PC-3 (cell line): Measurements from ENCODE around the gene RNF208. TPM values are rescaled to one million over a fixed set of nuclear protein-coding genes. Genes with fewer than 3 reads are reported as not detected.
A peak's percentile ranks its signal among the peaks of the same experiment; 100 is the strongest.

Source experiments
- ATAC-seq: fragments of 200-7000 bp; cut with Tn5 transposase; 2 replicates; pipeline ENCODE4 v1.9.1; 2020; ENCODE audit warnings: mild to moderate bottlenecking, moderate library complexity
- BruUV-seq: library from RNA; stranded (reverse); fragments of 400-500 nt; replicated peaks from 2 replicates; lab custom pipeline; 2021; lab: Mats Ljungman, UMichigan
- CTCF ChIA-PET: fragments of 300-600 bp; sonication (Branson Sonifier 250); formaldehyde crosslinking; loops from one replicate; lab custom pipeline; 2022; ENCODE audit warnings: antibody characterized with exemption; lab: Charles Lee
- POLR2A ChIA-PET: fragments of 300-600 bp; sonication (Branson Sonifier 250); formaldehyde crosslinking; loops from one replicate; lab custom pipeline; 2022; ENCODE audit warnings: antibody characterized with exemption; ENCODE audit not compliant: unreplicated experiment; lab: Charles Lee
- DNase-seq: peaks from one replicate; pipeline ENCODE4 v3.0.0-alpha.2; 2015
- H2AFZ ChIP-seq: fragments of 300-600 bp; sonication (generic); 2 replicates; pipeline ENCODE4 v1.6.0; 2016; ENCODE audit warnings: antibody characterized with exemption, low read length
- H3F3A ChIP-seq: fragments of 300-600 bp; sonication (generic); one replicate; pipeline ENCODE4 v1.6.0; 2017; ENCODE audit warnings: antibody characterized with exemption, low read length, control low read depth, mild to moderate bottlenecking; ENCODE audit not compliant: unreplicated experiment
- H3K27ac ChIP-seq: fragments of 300-600 bp; sonication (generic); 2 replicates; pipeline ENCODE4 v1.5.1; 2016; ENCODE audit warnings: mild to moderate bottlenecking, low read length
- H3K27me3 ChIP-seq: fragments of 300-600 bp; sonication (generic); 2 replicates; pipeline ENCODE4 v1.6.1; 2016; ENCODE audit warnings: low read length, mixed read lengths
- H3K36me3 ChIP-seq: fragments of 300-600 bp; sonication (generic); 2 replicates; pipeline ENCODE4 v1.6.1; 2016; ENCODE audit warnings: low read depth, mixed run types, low read length, mixed read lengths
- H3K4me1 ChIP-seq: fragments of 300-600 bp; sonication (generic); 2 replicates; pipeline ENCODE4 v1.5.1; 2016; ENCODE audit warnings: low read length; ENCODE audit not compliant: insufficient read depth
- H3K4me2 ChIP-seq: fragments of 300-600 bp; sonication (generic); 2 replicates; pipeline ENCODE4 v1.6.0; 2016; ENCODE audit warnings: low read length
- H3K4me3 ChIP-seq: fragments of 300-600 bp; sonication (generic); 2 replicates; pipeline ENCODE4 v1.5.1; 2016; ENCODE audit warnings: mild to moderate bottlenecking, low read length, mixed read lengths
- H3K79me2 ChIP-seq: fragments of 300-600 bp; sonication (generic); 2 replicates; pipeline ENCODE4 v1.6.1; 2017; ENCODE audit warnings: low read length, mixed read lengths
- H3K9ac ChIP-seq: fragments of 300-600 bp; sonication (generic); 2 replicates; pipeline ENCODE4 v1.6.0; 2016; ENCODE audit warnings: mild to moderate bottlenecking, low read length
- H3K9me2 ChIP-seq: fragments of 300-600 bp; sonication (generic); replicated peaks from 2 replicates; pipeline ENCODE4 v1.6.1; 2016; ENCODE audit warnings: mixed run types, low read length, mixed read lengths
- H3K9me3 ChIP-seq: fragments of 300-600 bp; sonication (generic); 2 replicates; pipeline ENCODE4 v1.6.1; 2016; ENCODE audit warnings: low read length, mixed read lengths
- H4K20me1 ChIP-seq: fragments of 300-600 bp; sonication (generic); 2 replicates; pipeline ENCODE4 v1.6.1; 2016; ENCODE audit warnings: low read length, mixed read lengths
- EZH2 ChIP-seq: fragments of 300-600 bp; sonication (generic); IDR thresholded peaks from one replicate; pipeline ENCODE4 v1.6.1; 2017; ENCODE audit warnings: antibody characterized with exemption, mild to moderate bottlenecking, low read length; ENCODE audit not compliant: unreplicated experiment
- EZH2phosphoT487 ChIP-seq: fragments of 300-600 bp; sonication (generic); IDR thresholded peaks from 2 replicates; pipeline ENCODE4 v1.6.1; 2018; ENCODE audit warnings: mild to moderate bottlenecking, antibody characterized with exemption, low read length, borderline replicate concordance
- intact Hi-C: fragments of 100-400 bp; cut with micrococcal nuclease; formaldehyde crosslinking; loops from 2 replicates; pipeline ENCODE4 v1.9.0; 2023
- total RNA-seq: library from RNA; depleted of rRNA; stranded (reverse); fragments of >200 nt; gene quantifications from 2 replicates; pipeline ENCODE4 v1.2.3, GENCODE V29; 2014
- TF ChIP-seq, protein P1 (sequence below): fragments of 300-600 bp; sonication (generic); conservative IDR thresholded peaks from 2 replicates; pipeline ENCODE4 v1.5.1; 2017; ENCODE audit warnings: antibody characterized with exemption, low read depth, mild to moderate bottlenecking, low read length

RNF208 gene
- total RNA-seq, 1 experiment from 2014 or later, result 1.7 TPM

DNA sequence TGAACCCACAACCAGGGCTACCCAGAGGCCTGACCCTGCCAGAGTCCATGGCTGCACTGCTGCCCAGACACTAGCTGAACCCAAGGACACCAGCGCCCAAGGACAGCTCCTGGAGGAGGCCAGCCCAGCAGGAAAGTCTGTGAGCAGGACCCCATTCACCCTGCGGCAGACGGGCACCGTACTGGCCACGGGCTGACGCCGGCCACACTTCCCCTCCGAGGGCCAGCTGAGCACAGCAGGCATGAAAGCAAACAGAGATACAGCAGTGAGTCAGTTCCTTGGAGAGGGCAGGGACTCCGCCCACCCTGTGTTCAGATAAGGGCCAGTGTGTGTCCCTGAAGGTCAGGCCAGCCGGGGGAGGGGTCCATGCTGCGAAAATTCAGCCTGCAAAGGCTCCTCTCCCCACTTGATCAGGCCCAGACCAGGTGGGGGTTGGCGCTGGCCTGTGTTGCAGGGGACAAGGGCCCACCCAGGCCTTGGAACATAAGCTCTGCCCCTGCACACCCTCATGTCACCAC is 3.2 kb downstream of the RNF208 start:
- H3K9me3 ChIP-seq, result no peaks in the 10 kb centered on the region
- ChIA-PET POLR2A (interaction anchor here (0.6 to 0.7 kb wide), 2 partner anchors 68 to 132 kb away, joined by 4 to 5 read pairs; partner anchors contain the start of gene MAN1B1), CTCF (interaction anchor here (0.6 kb wide), 1 partner anchor 62 kb away, joined by 3 read pairs; no protein-coding TSS in a partner anchor)
- no peaks in the 10 kb centered on the region for H3K36me3 ChIP-seq
- no peaks in the 10 kb centered on the region for H3K27me3 ChIP-seq
- no TSS peak for BruUV-seq
- H3K79me2 ChIP-seq, result peaks cover 1% of the 10 kb centered on the region; the same call in 1 of the 2 replicates
- peak; percentile 55 for ATAC-seq
- intact Hi-C loops, result no loop called here
- no peak overlapping the region for H2AFZ ChIP-seq
- H3K9me2 ChIP-seq, result no peaks in the 10 kb centered on the region
- peak overlapping the region; percentile 70 for H3K4me3 ChIP-seq
- peak overlapping the region; percentile 90 for H3K4me2 ChIP-seq
- DNase-seq, result peak; percentile 65
- H3F3A ChIP-seq, result peaks cover 1% of the 10 kb centered on the region
- peaks cover 25% of the 10 kb centered on the region for H3K4me1 ChIP-seq
- H3K9ac ChIP-seq, result no peak overlapping the region
- peak overlapping the region; percentile 10 for H3K27ac ChIP-seq
- TF ChIP-seq, protein P1, sequence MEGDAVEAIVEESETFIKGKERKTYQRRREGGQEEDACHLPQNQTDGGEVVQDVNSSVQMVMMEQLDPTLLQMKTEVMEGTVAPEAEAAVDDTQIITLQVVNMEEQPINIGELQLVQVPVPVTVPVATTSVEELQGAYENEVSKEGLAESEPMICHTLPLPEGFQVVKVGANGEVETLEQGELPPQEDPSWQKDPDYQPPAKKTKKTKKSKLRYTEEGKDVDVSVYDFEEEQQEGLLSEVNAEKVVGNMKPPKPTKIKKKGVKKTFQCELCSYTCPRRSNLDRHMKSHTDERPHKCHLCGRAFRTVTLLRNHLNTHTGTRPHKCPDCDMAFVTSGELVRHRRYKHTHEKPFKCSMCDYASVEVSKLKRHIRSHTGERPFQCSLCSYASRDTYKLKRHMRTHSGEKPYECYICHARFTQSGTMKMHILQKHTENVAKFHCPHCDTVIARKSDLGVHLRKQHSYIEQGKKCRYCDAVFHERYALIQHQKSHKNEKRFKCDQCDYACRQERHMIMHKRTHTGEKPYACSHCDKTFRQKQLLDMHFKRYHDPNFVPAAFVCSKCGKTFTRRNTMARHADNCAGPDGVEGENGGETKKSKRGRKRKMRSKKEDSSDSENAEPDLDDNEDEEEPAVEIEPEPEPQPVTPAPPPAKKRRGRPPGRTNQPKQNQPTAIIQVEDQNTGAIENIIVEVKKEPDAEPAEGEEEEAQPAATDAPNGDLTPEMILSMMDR, result no peak
- TF ChIP-seq EZH2, result no peak
- no peak for TF ChIP-seq EZH2phosphoT487
- H4K20me1 ChIP-seq, result no peaks in the 10 kb centered on the region

DNA sequence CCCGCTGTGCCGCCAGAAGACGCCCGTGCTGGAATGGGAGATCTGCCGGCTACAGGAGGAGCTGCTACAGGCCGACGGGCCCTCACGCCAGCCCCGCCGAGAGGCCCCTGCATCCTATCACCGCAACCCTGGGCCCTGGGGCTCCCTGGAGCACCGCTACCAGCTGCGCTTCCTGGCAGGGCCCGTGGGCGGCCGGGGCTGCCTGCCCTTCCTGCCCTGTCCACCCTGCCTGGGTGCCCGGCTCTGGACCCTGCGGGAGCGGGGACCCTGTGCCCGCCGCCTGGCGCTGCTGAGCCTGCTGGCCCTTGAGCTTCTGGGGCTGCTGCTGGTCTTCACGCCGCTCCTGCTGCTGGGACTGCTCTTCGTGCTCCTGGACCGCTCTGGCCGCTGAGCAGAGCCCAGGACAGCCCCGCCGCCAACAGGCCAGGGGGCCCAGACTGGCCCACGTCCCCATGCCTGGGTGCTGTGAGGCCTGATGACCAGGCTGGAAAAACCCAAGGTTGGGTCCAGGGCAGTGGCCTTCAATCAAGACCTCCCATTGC is 3.8 kb downstream of the RNF208 start:
- no peak overlapping the region; the same call in 1 of the 2 replicates for H3K9ac ChIP-seq
- peak overlapping the region; percentile 70 for H3K4me3 ChIP-seq
- ATAC-seq (peak; percentile 2), DNase-seq (no peak)
- peaks cover 24% of the 10 kb centered on the region for H3K4me1 ChIP-seq
- H3K9me3 ChIP-seq, result no peaks in the 10 kb centered on the region
- no peaks in the 10 kb centered on the region for H4K20me1 ChIP-seq
- H2AFZ ChIP-seq, result no peak overlapping the region
- no peak for TF ChIP-seq EZH2
- TF ChIP-seq EZH2phosphoT487, result no peak
- TF ChIP-seq, protein P1, result no peak
- ChIA-PET CTCF (no interaction called here), POLR2A (interaction anchor here (0.7 kb wide), 1 partner anchor 68 kb away, joined by 5 read pairs; no protein-coding TSS in a partner anchor)
- H3K27me3 ChIP-seq, result no peaks in the 10 kb centered on the region
- intact Hi-C loops, result no loop called here
- peak overlapping the region; percentile 10 for H3K27ac ChIP-seq
- no TSS peak for BruUV-seq
- peak overlapping the region; percentile 90 for H3K4me2 ChIP-seq
- no peaks in the 10 kb centered on the region for H3K36me3 ChIP-seq
- H3K79me2 ChIP-seq, result no peaks in the 10 kb centered on the region
- H3K9me2 ChIP-seq, result no peaks in the 10 kb centered on the region
- no peaks in the 10 kb centered on the region for H3F3A ChIP-seq
